Endometrial microvascular endothelial cells (primary cell): Measurements from ENCODE around the gene CBX6. TPM values are rescaled to one million over a fixed set of nuclear protein-coding genes. Genes with fewer than 3 reads are reported as not detected.
"Not testable (repeated sequence)": the region's sequence is repeated elsewhere in the genome, so short reads cannot be mapped to it uniquely, and the experiment has no call there.

Experiments
- in situ Hi-C: cut with HindIII; loops from 2 replicates; pipeline ENCODE4 v1.10.0; 2017; ENCODE audit warnings: low sequenced_read_pairs, low pct_unique_long_range_greater_than_20kb; ENCODE audit errors: inconsistent ontology term
- total RNA-seq: library from RNA; depleted of rRNA; stranded (reverse); fragments of >200 nt; gene quantifications from one replicate; pipeline ENCODE4 v1.2.3, GENCODE V29; 2015; ENCODE audit errors: inconsistent ontology term

The CBX6 gene
- 51.8 TPM for total RNA-seq

- in situ Hi-C loops: no loop called here
Measured at GRCh38 chr22:38872172-38872830, at the start of gene CBX6. Gene CBX6, minus strand, starts transcription at chr22:38872216. Its CDS starts 26 bp downstream, at chr22:38872190.

- in situ Hi-C loops: no loop called here
Measured at GRCh38 chr22:38921806-38922205, 49.8 kb upstream of the CBX6 start.

- in situ Hi-C loops: no loop called here
Measured at GRCh38 chr22:38921120-38921519, 49.1 kb upstream of the CBX6 start.

GRCh38 chr22:38919631-38920190, 47.7 kb upstream of the CBX6 start:
- in situ Hi-C loops: no loop called here

GRCh38 chr22:38911434-38911833, 39.4 kb upstream of the CBX6 start:
- in situ Hi-C loops: no loop called here

GRCh38 chr22:38907767-38908166, 35.8 kb upstream of the CBX6 start:
- in situ Hi-C loops: no loop called here

GRCh38 chr22:38906052-38906451, 34.0 kb upstream of the CBX6 start:
- in situ Hi-C loops: no loop called here

GRCh38 chr22:38904052-38904617, 32.1 kb upstream of the CBX6 start:
- in situ Hi-C loops: not testable (repeated sequence)

- in situ Hi-C loops: no loop called here
Measured at GRCh38 chr22:38901111-38901641, 29.2 kb upstream of the CBX6 start.

GRCh38 chr22:38900677-38901076, 28.7 kb upstream of the CBX6 start:
- in situ Hi-C loops: no loop called here

- in situ Hi-C loops: no loop called here
Measured at GRCh38 chr22:38891256-38891655, 19.2 kb upstream of the CBX6 start.

GRCh38 chr22:38890377-38890776, 18.4 kb upstream of the CBX6 start:
- in situ Hi-C loops: no loop called here

GRCh38 chr22:38886333-38886732, 14.3 kb upstream of the CBX6 start:
- in situ Hi-C loops: no loop called here

- in situ Hi-C loops: no loop called here
Measured at GRCh38 chr22:38882972-38883622, 11.1 kb upstream of the CBX6 start.

- in situ Hi-C loops: no loop called here
Measured at GRCh38 chr22:38881997-38882879, 10.2 kb upstream of the CBX6 start.

- in situ Hi-C loops: no loop called here
Measured at GRCh38 chr22:38881464-38881871, 9.5 kb upstream of the CBX6 start.

GRCh38 chr22:38879961-38880360, 7.9 kb upstream of the CBX6 start:
- in situ Hi-C loops: no loop called here

- in situ Hi-C loops: no loop called here
Measured at GRCh38 chr22:38879108-38879729, 7.2 kb upstream of the CBX6 start.
